Transverse colon (tissue), 4 donors: Measurements from ENCODE around the gene ZNF524.

Experiments used
- CTCF ChIP-seq, 5 experiments: fragments of 200-600 bp in 3 of 5; fragments of 450-650 bp in 2 of 5; sonication (generic) in 3 of 5; IDR thresholded peaks; 1 replicate in 2 of 5; 2 replicates in 3 of 5; pipeline ENCODE4 v1.5.1; 2016 to 2017; ENCODE audit warnings: antibody characterized with exemption in 5 of 5, inconsistent platforms in 3 of 5, mild to moderate bottlenecking in 2 of 5, moderate library complexity in 1 of 5
- POLR2A ChIP-seq: fragments of 450-650 bp; IDR thresholded peaks from one replicate; pipeline ENCODE4 v1.6.1; 2016; ENCODE audit warnings: antibody characterized with exemption, mild to moderate bottlenecking, moderate library complexity
- POLR2AphosphoS5 ChIP-seq, 3 donors: sonication (generic); formaldehyde crosslinking; IDR thresholded peaks; one replicate each; pipeline ENCODE4 v1.6.1; 2016; ENCODE audit warnings: antibody characterized with exemption in 3 of 3

- TF ChIP-seq CTCF (IDR thresholded peaks at IDR 0.05) (no peak), POLR2AphosphoS5 (IDR thresholded peaks at IDR 0.05) (no peak), POLR2A (no peak)
These were observed 11.4 kb downstream of the ZNF524 start for GRCh38 chr19:55611300-55611982.
